Psoas muscle (tissue), 8 donors: ENCODE measurements around the gene PRKACA. TPM values are rescaled to one million over a fixed set of nuclear protein-coding genes. Genes with fewer than 3 reads are reported as not detected.

Source experiments
- ATAC-seq, 4 donors: fragments of 200-7000 bp; cut with Tn5 transposase; one replicate each; pipeline ENCODE4 v1.9.1; 2020; ENCODE audit warnings: moderate library complexity in 3 of 4, mild to moderate bottlenecking in 2 of 4
- DNase-seq, 2 donors: peaks; one replicate each; pipeline ENCODE4 v3.0.0-alpha.2; 2020
- H3K27ac ChIP-seq: fragments of 200-600 bp; one replicate; pipeline ENCODE4 v1.8.0; 2022
- H3K27me3 ChIP-seq, 3 donors: fragments of 200-600 bp in 1 of 3; one replicate each; pipeline versions ENCODE4 v1.6.1 to v1.8.0; 2013 to 2022; ENCODE audit warnings: low read length in 2 of 3, mild to moderate bottlenecking in 2 of 3, moderate library complexity in 1 of 3; ENCODE audit not compliant: insufficient read depth in 3 of 3
- H3K36me3 ChIP-seq, 2 donors: fragments of 200-600 bp in 1 of 2; one replicate each; pipeline versions ENCODE4 v1.6.1 to v1.8.0; 2013 to 2022; ENCODE audit warnings: low read depth in 1 of 2, mild to moderate bottlenecking in 1 of 2, moderate library complexity in 1 of 2; ENCODE audit not compliant: insufficient read depth in 1 of 2
- H3K4me1 ChIP-seq: fragments of 200-600 bp; one replicate; pipeline ENCODE4 v1.8.0; 2022
- H3K4me3 ChIP-seq: fragments of 200-600 bp; one replicate; pipeline ENCODE4 v1.8.0; 2022; ENCODE audit warnings: mild to moderate bottlenecking
- H3K9me3 ChIP-seq: fragments of 200-600 bp; one replicate; pipeline ENCODE4 v1.8.0; 2022
- WGBS, 3 donors: extraction: QIAGEN DNeasy Blood & Tissue Kit; methylation state at CpG; one replicate each; pipeline versions ENCODE4 v1.1.6 to v1.1.7; 2013; 5-methylcytosine and 5-hydroxymethylcytosine counted together
- intact Hi-C, 2 donors: fragments of 100-400 bp; cut with DNase I; formaldehyde crosslinking; loops; one replicate each; pipeline versions ENCODE4 v1.11.0 to v1.14.2; 2022
- polyA plus RNA-seq, 3 donors: library from polyadenylated mRNA; stranded (reverse); fragments of 200-250 nt; gene quantifications; one replicate each; pipeline ENCODE4 v1.2.3, GENCODE V29; 2013
- total RNA-seq, 4 donors: library from RNA; stranded (reverse); fragmentation: NEBNext Ultra II Directional in 2 of 4; extraction: Animal tissue kit (Norgen Biotek cat#: 25700) in 2 of 4; gene quantifications; one replicate each; pipeline versions ENCODE4 v1.2.1 to v1.2.4, GENCODE V29; 2021 to 2023
- TF ChIP-seq, protein P1 (sequence below): fragments of 200-600 bp; IDR thresholded peaks from one replicate; pipeline ENCODE4 v1.8.0; 2022; ENCODE audit warnings: antibody characterized with exemption
- donor health status: healthy with polysubstance abuse.
- donor health status: DM: no; HTN: no; CAD: no; lungs with moderate emphysema.
- donor health status: Bipolar disorder and iron deficiency.
- donor health status: healthy.
- donor health status: DM: yes; HTN: yes; CAD: no.
- donor health status: DM: no; HTN: no; CAD: no.
- donor health status: DM: no; HTN: no; CAD: no.
- donor health status: DM: yes; HTN: yes; CAD: no.

Gene PRKACA
- total and polyA plus RNA-seq, 7 donors, result 99.3 to 509 (median 209) TPM

GRCh38 chr19:14159059-14159458 lies 41.5 kb upstream of the PRKACA start:
- ATAC-seq, result no peak
- peaks cover 0 to 11% (median 0%) of the 10 kb centered on the region in 3 donors for H3K27me3 ChIP-seq

DNA sequence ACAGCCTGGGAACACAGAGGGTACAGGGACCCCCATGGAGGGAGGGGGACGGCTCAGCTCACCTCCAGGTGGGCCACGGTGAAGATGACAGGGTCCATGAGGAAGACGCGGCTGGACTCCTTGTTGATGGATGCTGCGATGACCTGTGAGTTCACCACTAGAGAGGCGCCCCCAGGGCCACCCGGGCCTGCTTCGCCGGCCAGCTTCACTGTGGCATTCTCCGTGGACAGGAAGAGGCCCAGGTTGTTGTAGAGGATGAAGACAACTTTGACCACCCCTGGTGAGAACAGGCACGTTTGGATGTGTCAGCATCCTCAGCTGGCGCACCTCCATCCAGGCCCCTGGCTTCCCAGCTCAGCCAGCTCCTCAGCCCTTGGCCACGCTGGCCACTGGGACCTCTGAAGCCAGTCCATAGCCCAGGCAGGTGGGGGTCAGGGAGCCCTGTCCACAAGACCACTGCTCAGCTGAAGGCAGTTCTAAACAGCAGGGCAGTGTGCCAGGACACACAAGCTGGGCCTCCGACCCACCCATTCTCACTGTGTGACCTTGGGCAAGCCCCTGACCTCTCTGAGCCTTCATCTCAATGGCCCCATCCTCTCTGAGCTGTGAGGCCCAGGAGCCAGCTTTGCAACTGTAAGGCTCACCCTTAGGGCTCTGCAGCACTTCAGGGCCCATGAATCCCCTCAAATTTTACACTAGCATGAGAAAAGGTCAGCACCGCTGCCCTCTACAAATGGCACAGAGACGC lies 40.9 kb upstream of the PRKACA start:
- TF ChIP-seq, protein P1, sequence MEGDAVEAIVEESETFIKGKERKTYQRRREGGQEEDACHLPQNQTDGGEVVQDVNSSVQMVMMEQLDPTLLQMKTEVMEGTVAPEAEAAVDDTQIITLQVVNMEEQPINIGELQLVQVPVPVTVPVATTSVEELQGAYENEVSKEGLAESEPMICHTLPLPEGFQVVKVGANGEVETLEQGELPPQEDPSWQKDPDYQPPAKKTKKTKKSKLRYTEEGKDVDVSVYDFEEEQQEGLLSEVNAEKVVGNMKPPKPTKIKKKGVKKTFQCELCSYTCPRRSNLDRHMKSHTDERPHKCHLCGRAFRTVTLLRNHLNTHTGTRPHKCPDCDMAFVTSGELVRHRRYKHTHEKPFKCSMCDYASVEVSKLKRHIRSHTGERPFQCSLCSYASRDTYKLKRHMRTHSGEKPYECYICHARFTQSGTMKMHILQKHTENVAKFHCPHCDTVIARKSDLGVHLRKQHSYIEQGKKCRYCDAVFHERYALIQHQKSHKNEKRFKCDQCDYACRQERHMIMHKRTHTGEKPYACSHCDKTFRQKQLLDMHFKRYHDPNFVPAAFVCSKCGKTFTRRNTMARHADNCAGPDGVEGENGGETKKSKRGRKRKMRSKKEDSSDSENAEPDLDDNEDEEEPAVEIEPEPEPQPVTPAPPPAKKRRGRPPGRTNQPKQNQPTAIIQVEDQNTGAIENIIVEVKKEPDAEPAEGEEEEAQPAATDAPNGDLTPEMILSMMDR, result no peak
- Histone ChIP-seq H3K4me1 (no peaks in the 10 kb centered on the region), H3K27ac (no peak overlapping the region), H3K27me3 (peaks cover 0 to 11% (median 0%) of the 10 kb centered on the region in 3 donors), H3K9me3 (no peaks in the 10 kb centered on the region), H3K36me3 (peaks cover 0 to 7% of the 10 kb centered on the region in 2 donors), H3K4me3 (no peak overlapping the region)
- intact Hi-C loops, result loop anchor here in 1 of 2 donors (10.0 kb wide), 1 partner anchor 326 kb away; no protein-coding TSS in a partner anchor
- DNase-seq, result no peak
- ATAC-seq, result no peak
- 83 to 85% (median 84%) methylated on average over 16 of the region's 16 CpGs for WGBS, 3 donors

More at GRCh38 chr19:14159059-14159458, 41.5 kb upstream of the PRKACA start:
- Histone ChIP-seq H3K9me3 (no peaks in the 10 kb centered on the region), H3K36me3 (peaks cover 0 to 7% of the 10 kb centered on the region in 2 donors), H3K27ac (no peak overlapping the region), H3K4me3 (no peak overlapping the region), H3K4me1 (no peaks in the 10 kb centered on the region)
- intact Hi-C loops, result loop anchor here in 1 of 2 donors (10.0 kb wide), 1 partner anchor 326 kb away; no protein-coding TSS in a partner anchor
- 28 to 40% (median 28%) methylated on average over 11 to 12 of the region's 12 CpGs for WGBS, 3 donors
- TF ChIP-seq, protein P1, result no peak
- no peak for DNase-seq

- intact Hi-C loops, result loop anchor here in 1 of 2 donors (10.0 kb wide), 1 partner anchor 328 kb away; no protein-coding TSS in a partner anchor
- WGBS, 3 donors, result 93 to 95% (median 93%) methylated on average over 23 to 26 of the region's 26 CpGs
- Histone ChIP-seq H3K4me3 (no peak overlapping the region), H3K27me3 (peaks cover 0 to 7% (median 0%) of the 10 kb centered on the region in 3 donors), H3K36me3 (peaks cover 0 to 7% of the 10 kb centered on the region in 2 donors), H3K4me1 (no peaks in the 10 kb centered on the region), H3K27ac (no peak overlapping the region), H3K9me3 (no peaks in the 10 kb centered on the region)
- no peak for DNase-seq
- TF ChIP-seq, protein P1, result no peak
- ATAC-seq, result no peak
Observed at GRCh38 chr19:14156971-14157717, 39.6 kb upstream of the PRKACA start.

DNA sequence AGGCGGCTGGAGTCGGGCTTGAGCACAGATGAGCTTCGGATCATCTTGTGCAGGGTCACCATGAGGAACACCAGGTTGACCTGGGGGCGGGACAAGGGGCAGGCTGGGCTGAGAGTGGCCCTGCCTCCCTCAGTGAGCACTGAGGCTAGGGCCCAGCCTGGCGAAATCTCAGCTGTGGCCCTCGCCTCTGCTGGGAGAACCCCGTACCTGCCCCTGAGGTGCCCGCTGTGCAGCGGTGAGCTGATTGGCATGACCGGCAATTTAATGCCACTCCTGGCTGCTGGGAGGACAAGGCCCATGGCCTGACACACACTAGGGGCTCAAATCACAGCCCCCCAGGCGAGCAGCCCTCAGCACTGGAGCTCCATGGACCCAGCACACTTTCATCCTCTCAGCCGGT lies 38.6 kb upstream of the PRKACA start:
- peaks cover 0 to 7% of the 10 kb centered on the region in 2 donors for H3K36me3 ChIP-seq
- 95 to 98% (median 95%) methylated on average over 11 to 12 of the region's 12 CpGs for WGBS, 3 donors
- DNase-seq (no peak), ATAC-seq (no peak)
- no peaks in the 10 kb centered on the region for H3K4me1 ChIP-seq
- H3K27me3 ChIP-seq, result no peaks in the 10 kb centered on the region
- TF ChIP-seq, protein P1, result no peak
- H3K27ac ChIP-seq, result no peak overlapping the region
- intact Hi-C loops, result loop anchor here in 1 of 2 donors (10.0 kb wide), 1 partner anchor 329 kb away; no protein-coding TSS in a partner anchor
- H3K4me3 ChIP-seq, result no peak overlapping the region
- H3K9me3 ChIP-seq, result no peaks in the 10 kb centered on the region
